ENCODE measurements around the gene DHX34.
"Not testable (repeated sequence)": the region's sequence is repeated elsewhere in the genome, so short reads cannot be mapped to it uniquely, and the experiment has no call there.

Gene DHX34

GRCh38 chr19:47365455-47365854 is 16.3 kb downstream of the DHX34 start:
- not testable (repeated sequence) for DNase-seq (ENCODE audit: low spot score)

- peak; percentile 79 for DNase-seq (ENCODE audit: low spot score)
These were observed 21.0 kb downstream of the DHX34 start for GRCh38 chr19:47370045-47370611.

- no peak for DNase-seq (ENCODE audit: low spot score)
These were observed 22.1 kb downstream of the DHX34 start for GRCh38 chr19:47371261-47371660.

- no peak for DNase-seq (ENCODE audit: low spot score)
These were observed 23.5 kb downstream of the DHX34 start for GRCh38 chr19:47372603-47373002.

GRCh38 chr19:47373246-47374240 is 24.4 kb downstream of the DHX34 start:
- no peak for DNase-seq (ENCODE audit: low spot score)

GRCh38 chr19:47374876-47375693 is 26.0 kb downstream of the DHX34 start:
- DNase-seq (ENCODE audit: low spot score): no peak

- no peak for DNase-seq (ENCODE audit: low spot score)
These were observed 26.8 kb downstream of the DHX34 start for GRCh38 chr19:47375694-47376588.

- no peak for DNase-seq (ENCODE audit: low spot score)
These were observed 27.6 kb downstream of the DHX34 start for GRCh38 chr19:47376589-47377144.

GRCh38 chr19:47377208-47377701 is 28.1 kb downstream of the DHX34 start:
- no peak for DNase-seq (ENCODE audit: low spot score)

GRCh38 chr19:47377801-47378200 is 28.7 kb downstream of the DHX34 start:
- DNase-seq (ENCODE audit: low spot score): no peak

- DNase-seq (ENCODE audit: low spot score): no peak
These were observed 29.1 kb downstream of the DHX34 start for GRCh38 chr19:47378246-47378645.

GRCh38 chr19:47379381-47379938 is 30.3 kb downstream of the DHX34 start:
- no peak for DNase-seq (ENCODE audit: low spot score)

- DNase-seq (ENCODE audit: low spot score): no peak
These were observed 31.4 kb downstream of the DHX34 start for GRCh38 chr19:47380559-47380958.

GRCh38 chr19:47381121-47381520 is 32.0 kb downstream of the DHX34 start:
- DNase-seq (ENCODE audit: low spot score): no peak

GRCh38 chr19:47381653-47382279 is 32.7 kb downstream of the DHX34 start:
- DNase-seq (ENCODE audit: low spot score): no peak

GRCh38 chr19:47383890-47384289 is 34.8 kb downstream of the DHX34 start:
- not testable (repeated sequence) for DNase-seq (ENCODE audit: low spot score)

GRCh38 chr19:47384533-47384932 is 35.4 kb downstream of the DHX34 start:
- not testable (repeated sequence) for DNase-seq (ENCODE audit: low spot score)

- DNase-seq (ENCODE audit: low spot score): not testable (repeated sequence)
These were observed 37.5 kb downstream of the DHX34 start for GRCh38 chr19:47386582-47386981.

GRCh38 chr19:47387623-47388022 is 38.5 kb downstream of the DHX34 start:
- DNase-seq (ENCODE audit: low spot score): not testable (repeated sequence)

- DNase-seq (ENCODE audit: low spot score): not testable (repeated sequence)
These were observed 39.6 kb downstream of the DHX34 start for GRCh38 chr19:47388721-47389120.
